ENCODE results near the gene NLGN1. TPM values are rescaled to one million over a fixed set of nuclear protein-coding genes. Genes with fewer than 3 reads are reported as not detected.

NLGN1 gene
- total and polyA plus RNA-seq, 2 of the 8 experiments (the other 6 are each of a cell fraction or from before 2014, with no cell fraction given) = 7.8 to 14.8 TPM

DNA sequence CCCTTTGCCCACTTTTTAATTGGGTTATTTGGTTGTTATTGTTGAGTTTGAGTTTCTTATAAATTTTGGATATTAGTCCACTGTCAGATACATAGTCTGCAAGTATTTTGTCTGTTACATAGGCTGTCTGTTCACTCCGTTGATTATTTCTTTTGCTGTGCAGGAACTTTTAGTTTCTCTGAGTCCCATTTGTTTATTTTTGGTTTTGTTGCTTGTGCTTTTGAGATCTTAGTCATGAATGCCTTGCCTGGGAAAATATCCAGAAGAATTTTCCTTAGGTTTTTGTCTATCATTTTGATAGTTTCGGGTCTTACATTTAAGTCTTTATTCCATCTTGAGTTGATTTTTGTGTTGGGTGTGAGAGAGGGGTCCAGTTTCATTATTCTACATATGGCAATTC is 254.5 kb downstream of the NLGN1 start:
- Histone ChIP-seq H2BK120ac (replicated peaks; ENCODE audit: low read depth, low read length) (no peak overlapping the region), H3K79me1 (ENCODE audit: low read depth, low read length) (no peaks in the 10 kb centered on the region), H4K91ac (replicated peaks; ENCODE audit: insufficient read length, low read length) (no peak overlapping the region), H3K14ac (ENCODE audit: insufficient read length) (no peak overlapping the region), H4K8ac (ENCODE audit: extremely low read depth, insufficient read depth, low read length) (no peak overlapping the region), H3K9me3 (ENCODE audit: insufficient read depth in 2 of 2, low read depth in 1 of 2, low read length in 1 of 2) (no peaks in the 10 kb centered on the region), H2BK20ac (ENCODE audit: low read length) (no peak overlapping the region), H3K23me2 (ENCODE audit: low read depth, low read length) (no peaks in the 10 kb centered on the region), H3K4me1 (replicated peaks in 1 of 4; ENCODE audit: control insufficient read depth in 3 of 4, insufficient read depth in 4 of 4, low read length in 3 of 4) (0 out of 7 replicates have a peak, but pooled peaks cover 0 to 2% (median 0%) of the 10 kb centered on the region in 4 experiments), H2BK5ac (ENCODE audit: low read depth, low read length) (no peak overlapping the region), H3K18ac (ENCODE audit: extremely low read depth, low read length) (no peak overlapping the region), H2BK15ac (ENCODE audit: low read length) (no peak overlapping the region), H4K20me1 (replicated peaks in 1 of 2; ENCODE audit: control insufficient read depth in 1 of 2, insufficient read depth in 2 of 2, low read length in 2 of 2) (no peaks in the 10 kb centered on the region), H3K4me3 (ENCODE audit: extremely low read depth in 1 of 4, insufficient read depth in 2 of 4, low read depth in 3 of 4, low read length in 4 of 4) (no peak overlapping the region), H3K23ac (ENCODE audit: insufficient read length) (no peak overlapping the region), H3K4me2 (ENCODE audit: insufficient read depth in 1 of 2, low read depth in 2 of 2, low read length in 2 of 2) (no peak overlapping the region), H3K36me3 (ENCODE audit: control insufficient read depth in 2 of 4, insufficient read depth in 4 of 4, low read length in 3 of 4) (no peaks in the 10 kb centered on the region), H2AK5ac (ENCODE audit: low read depth, low read length) (no peak overlapping the region), H2BK12ac (ENCODE audit: low read depth, low read length) (no peak overlapping the region), H3K56ac (replicated peaks; ENCODE audit: insufficient read length, low read depth, low read length) (no peak overlapping the region), H3K4ac (replicated peaks; ENCODE audit: insufficient read length, low read depth, low read length) (no peak overlapping the region), H3K27me3 (replicated peaks in 1 of 4; ENCODE audit: control insufficient read depth in 3 of 4, extremely low read depth in 1 of 4, insufficient read depth in 3 of 4, low read length in 3 of 4) (no peaks in the 10 kb centered on the region), H3K9ac (replicated peaks in 1 of 4; ENCODE audit: extremely low read depth in 1 of 4, low read depth in 3 of 4, low read length in 3 of 4) (no peak overlapping the region), H2AFZ (ENCODE audit: low read length) (no peak overlapping the region), H4K5ac (ENCODE audit: insufficient read length, low read depth, low read length) (no peak overlapping the region), H3K79me2 (ENCODE audit: control insufficient read depth in 1 of 2, insufficient read depth in 2 of 2, low read length in 2 of 2) (no peaks in the 10 kb centered on the region), H3K27ac (ENCODE audit: low read depth, low read length) (no peak overlapping the region)
- DNase-seq (ENCODE audit: low read depth in 1 of 2, low spot score in 2 of 2) (no peak), FAIRE-seq (no peak)
- WGBS, 2 experiments (ENCODE audit: extremely low coverage in 1 of 2, insufficient coverage in 1 of 2, insufficient read length in 1 of 2, insufficient replicate concordance in 2 of 2, low coverage in 1 of 2, low lambda C conversion rate in 2 of 2, missing lambda C conversion rate in 1 of 2) = 92% methylated on average over 2 of the region's 2 CpGs; no CpG with 5 or more reads in 1 of the 2 experiments
- CTCF ChIA-PET (ENCODE audit: partially characterized antibody) = no interaction called here
- POLR2A ChIA-PET (ENCODE audit: partially characterized antibody) = no interaction called here
- TF ChIP-seq SIN3A (conservative IDR thresholded peaks at IDR 0.05 in 1 of 2, IDR thresholded peaks at IDR 0.05 in 1 of 2; ENCODE audit: low read depth in 1 of 2, low read length in 2 of 2) = no peak
- TF ChIP-seq EP300 (IDR thresholded peaks at IDR 0.05; ENCODE audit: borderline replicate concordance in 1 of 2, low read depth in 2 of 2, low read length in 2 of 2) = no peak
- TF ChIP-seq TAF1 (IDR thresholded peaks at IDR 0.05; ENCODE audit: low read depth, low read length) = no peak
